ENCODE measurements around the gene SRSF11. TPM values are rescaled to one million over a fixed set of nuclear protein-coding genes. Genes with fewer than 3 reads are reported as not detected.

Gene SRSF11
- total RNA-seq, 1 experiment from 2014 or later = 112 TPM

DNA sequence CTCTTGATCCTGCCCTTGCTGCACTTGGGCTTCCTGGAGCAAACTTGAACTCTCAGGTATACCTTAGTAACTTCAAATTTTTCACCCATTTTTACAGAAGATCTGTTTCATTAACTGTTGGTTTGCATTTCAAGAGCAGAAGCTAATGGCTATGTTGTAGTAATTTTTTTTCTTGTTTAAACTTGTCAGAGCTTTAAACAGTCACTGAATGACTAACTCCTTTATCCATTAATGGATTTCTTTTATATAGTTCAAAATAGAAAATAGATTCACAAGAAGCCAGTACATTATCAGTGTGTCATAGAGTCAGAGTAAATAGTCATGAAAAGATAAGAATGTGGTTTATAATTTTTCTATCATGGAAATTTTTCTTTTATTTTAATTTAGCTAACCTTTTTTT, 13.6 kb downstream of the SRSF11 start:
- peaks cover 79% of the 10 kb centered on the region for H3K36me3 ChIP-seq (ENCODE audit: low read depth, low read length)
- CTCF ChIA-PET = interaction anchor here (0.6 to 0.7 kb wide), 2 partner anchors 195 to 515 kb away, joined by 3 read pairs; no protein-coding TSS in a partner anchor
- peaks cover 8% of the 10 kb centered on the region; the same call in 1 of the 2 replicates for H3K79me2 ChIP-seq (ENCODE audit: low read length)

DNA sequence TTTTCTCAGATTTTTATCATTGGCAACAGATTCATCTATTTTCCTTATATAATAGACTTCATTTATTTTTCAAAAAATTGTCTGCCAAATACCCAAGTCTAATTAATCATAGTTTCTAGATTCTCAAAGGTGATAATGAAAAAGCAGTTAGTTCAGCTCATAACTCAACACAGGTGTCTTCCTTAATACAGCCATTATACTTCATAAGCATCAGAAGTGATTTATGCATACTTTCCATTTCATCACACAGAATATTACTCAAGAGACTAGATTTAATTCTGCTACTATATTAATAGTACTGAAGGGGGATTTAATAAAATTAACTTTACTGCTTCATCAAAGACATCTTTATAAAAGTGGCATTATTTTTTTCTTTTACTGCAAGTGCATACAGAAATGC, 18.8 kb downstream of the SRSF11 start:
- no peak for DNase-seq
- intact Hi-C loops (cut with micrococcal nuclease) = no loop called here
- TF ChIP-seq EZH2phosphoT487 (IDR thresholded peaks at IDR 0.05; ENCODE audit: borderline replicate concordance, low read length) = no peak
- no peak for TF ChIP-seq EZH2 (IDR thresholded peaks at IDR 0.05; ENCODE audit: low read length, unreplicated experiment)
- TF ChIP-seq, protein P1, sequence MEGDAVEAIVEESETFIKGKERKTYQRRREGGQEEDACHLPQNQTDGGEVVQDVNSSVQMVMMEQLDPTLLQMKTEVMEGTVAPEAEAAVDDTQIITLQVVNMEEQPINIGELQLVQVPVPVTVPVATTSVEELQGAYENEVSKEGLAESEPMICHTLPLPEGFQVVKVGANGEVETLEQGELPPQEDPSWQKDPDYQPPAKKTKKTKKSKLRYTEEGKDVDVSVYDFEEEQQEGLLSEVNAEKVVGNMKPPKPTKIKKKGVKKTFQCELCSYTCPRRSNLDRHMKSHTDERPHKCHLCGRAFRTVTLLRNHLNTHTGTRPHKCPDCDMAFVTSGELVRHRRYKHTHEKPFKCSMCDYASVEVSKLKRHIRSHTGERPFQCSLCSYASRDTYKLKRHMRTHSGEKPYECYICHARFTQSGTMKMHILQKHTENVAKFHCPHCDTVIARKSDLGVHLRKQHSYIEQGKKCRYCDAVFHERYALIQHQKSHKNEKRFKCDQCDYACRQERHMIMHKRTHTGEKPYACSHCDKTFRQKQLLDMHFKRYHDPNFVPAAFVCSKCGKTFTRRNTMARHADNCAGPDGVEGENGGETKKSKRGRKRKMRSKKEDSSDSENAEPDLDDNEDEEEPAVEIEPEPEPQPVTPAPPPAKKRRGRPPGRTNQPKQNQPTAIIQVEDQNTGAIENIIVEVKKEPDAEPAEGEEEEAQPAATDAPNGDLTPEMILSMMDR (conservative IDR thresholded peaks at IDR 0.05; ENCODE audit: low read depth, low read length) = no peak
- Histone ChIP-seq H3K27ac (ENCODE audit: low read length) (no peak overlapping the region), H3K79me2 (ENCODE audit: low read length) (no peaks in the 10 kb centered on the region; the same call in 1 of the 2 replicates), H3K9me3 (ENCODE audit: low read length) (no peaks in the 10 kb centered on the region), H3K9me2 (replicated peaks; ENCODE audit: low read length) (no peaks in the 10 kb centered on the region), H3F3A (ENCODE audit: low read length, unreplicated experiment) (no peaks in the 10 kb centered on the region), H3K4me1 (ENCODE audit: insufficient read depth, low read length) (no peaks in the 10 kb centered on the region), H3K4me3 (ENCODE audit: low read length) (no peak overlapping the region), H3K4me2 (ENCODE audit: low read length) (no peak overlapping the region), H3K36me3 (ENCODE audit: low read depth, low read length) (peaks cover 81% of the 10 kb centered on the region), H2AFZ (ENCODE audit: low read length) (no peak overlapping the region), H3K9ac (ENCODE audit: low read length) (no peak overlapping the region), H4K20me1 (ENCODE audit: low read length) (0 out of 2 replicates have a peak, but pooled peaks cover 4% of the 10 kb centered on the region), H3K27me3 (ENCODE audit: low read length) (no peaks in the 10 kb centered on the region)
- CTCF ChIA-PET = no interaction called here
- ATAC-seq = no peak
- no TSS peak for BruUV-seq (replicated peaks)
- POLR2A ChIA-PET (ENCODE audit: unreplicated experiment) = no interaction called here

More for the DNA sequence above, 13.6 kb downstream of the SRSF11 start:
- 0 out of 2 replicates have a peak, but pooled peaks cover under 1% of the 10 kb centered on the region for H3K4me1 ChIP-seq (ENCODE audit: insufficient read depth, low read length)
- H3F3A ChIP-seq (ENCODE audit: low read length, unreplicated experiment) = no peaks in the 10 kb centered on the region
- no peak overlapping the region for H3K9ac ChIP-seq (ENCODE audit: low read length)
- DNase-seq (no peak), ATAC-seq (no peak; the same call in 1 of the 2 replicates)
- no peak overlapping the region for H3K27ac ChIP-seq (ENCODE audit: low read length)
- intact Hi-C loops (cut with micrococcal nuclease) = no loop called here
- H3K27me3 ChIP-seq (ENCODE audit: low read length) = no peaks in the 10 kb centered on the region
- no peak overlapping the region for H3K4me2 ChIP-seq (ENCODE audit: low read length)
- no peak overlapping the region for H2AFZ ChIP-seq (ENCODE audit: low read length)
- no peaks in the 10 kb centered on the region for H3K9me3 ChIP-seq (ENCODE audit: low read length)
- no TSS peak for BruUV-seq (replicated peaks)
- H4K20me1 ChIP-seq (ENCODE audit: low read length) = no peaks in the 10 kb centered on the region
- TF ChIP-seq EZH2 (IDR thresholded peaks at IDR 0.05; ENCODE audit: low read length, unreplicated experiment) (no peak), EZH2phosphoT487 (IDR thresholded peaks at IDR 0.05; ENCODE audit: borderline replicate concordance, low read length) (no peak)
- TF ChIP-seq, protein P1 (conservative IDR thresholded peaks at IDR 0.05; ENCODE audit: low read depth, low read length) = no peak
- H3K4me3 ChIP-seq (ENCODE audit: low read length) = no peak overlapping the region
- H3K9me2 ChIP-seq (replicated peaks; ENCODE audit: low read length) = no peaks in the 10 kb centered on the region
- POLR2A ChIA-PET (ENCODE audit: unreplicated experiment) = no interaction called here

DNA sequence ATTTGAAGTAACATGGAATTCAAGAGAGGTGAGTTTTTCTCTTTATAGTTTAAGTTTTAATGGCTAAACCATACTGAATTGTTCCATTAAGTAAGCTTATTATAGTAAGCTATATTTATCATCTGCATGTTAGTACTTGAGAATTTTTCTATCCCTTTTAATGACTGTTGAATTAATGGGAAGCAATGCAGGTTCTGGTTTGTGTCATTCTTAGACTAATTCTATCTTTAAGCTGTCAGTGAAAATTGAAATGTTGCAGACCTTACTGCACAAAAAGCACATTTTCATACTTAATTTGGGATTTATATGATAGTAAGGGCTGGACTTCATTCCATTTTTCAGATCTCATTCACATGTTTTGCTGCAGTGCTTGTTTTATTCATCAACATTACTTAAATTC, 25.9 kb downstream of the SRSF11 start:
- no peak for TF ChIP-seq EZH2phosphoT487 (IDR thresholded peaks at IDR 0.05; ENCODE audit: borderline replicate concordance, low read length)
- TF ChIP-seq EZH2 (IDR thresholded peaks at IDR 0.05; ENCODE audit: low read length, unreplicated experiment) = no peak
- TF ChIP-seq, protein P1 (conservative IDR thresholded peaks at IDR 0.05; ENCODE audit: low read depth, low read length) = no peak
- H3K9ac ChIP-seq (ENCODE audit: low read length) = no peak overlapping the region
- intact Hi-C loops (cut with micrococcal nuclease) = no loop called here
- no peak overlapping the region for H2AFZ ChIP-seq (ENCODE audit: low read length)
- no peak overlapping the region for H3K27ac ChIP-seq (ENCODE audit: low read length)
- H4K20me1 ChIP-seq (ENCODE audit: low read length) = no peaks in the 10 kb centered on the region
- H3K4me3 ChIP-seq (ENCODE audit: low read length) = no peak overlapping the region
- DNase-seq (no peak), ATAC-seq (no peak)
- no peaks in the 10 kb centered on the region for H3K27me3 ChIP-seq (ENCODE audit: low read length)
- no peaks in the 10 kb centered on the region for H3F3A ChIP-seq (ENCODE audit: low read length, unreplicated experiment)
- POLR2A ChIA-PET (ENCODE audit: unreplicated experiment) = no interaction called here
- H3K36me3 ChIP-seq (ENCODE audit: low read depth, low read length) = peaks cover 92% of the 10 kb centered on the region
- H3K79me2 ChIP-seq (ENCODE audit: low read length) = no peaks in the 10 kb centered on the region
- no TSS peak for BruUV-seq (replicated peaks)
- H3K4me1 ChIP-seq (ENCODE audit: insufficient read depth, low read length) = no peaks in the 10 kb centered on the region
- H3K9me2 ChIP-seq (replicated peaks; ENCODE audit: low read length) = no peaks in the 10 kb centered on the region
- CTCF ChIA-PET = no interaction called here
- H3K4me2 ChIP-seq (ENCODE audit: low read length) = no peak overlapping the region
- no peaks in the 10 kb centered on the region for H3K9me3 ChIP-seq (ENCODE audit: low read length)

All from PC-3 (cell line).